ENCODE measurements around the gene PDXP. TPM values are rescaled to one million over a fixed set of nuclear protein-coding genes. Genes with fewer than 3 reads are reported as not detected.

The PDXP gene
- polyA plus RNA-seq, 1 donor (not counting 4 experiments of a cell fraction or from before 2014, with no cell fraction given), result 5.2 TPM

DNA sequence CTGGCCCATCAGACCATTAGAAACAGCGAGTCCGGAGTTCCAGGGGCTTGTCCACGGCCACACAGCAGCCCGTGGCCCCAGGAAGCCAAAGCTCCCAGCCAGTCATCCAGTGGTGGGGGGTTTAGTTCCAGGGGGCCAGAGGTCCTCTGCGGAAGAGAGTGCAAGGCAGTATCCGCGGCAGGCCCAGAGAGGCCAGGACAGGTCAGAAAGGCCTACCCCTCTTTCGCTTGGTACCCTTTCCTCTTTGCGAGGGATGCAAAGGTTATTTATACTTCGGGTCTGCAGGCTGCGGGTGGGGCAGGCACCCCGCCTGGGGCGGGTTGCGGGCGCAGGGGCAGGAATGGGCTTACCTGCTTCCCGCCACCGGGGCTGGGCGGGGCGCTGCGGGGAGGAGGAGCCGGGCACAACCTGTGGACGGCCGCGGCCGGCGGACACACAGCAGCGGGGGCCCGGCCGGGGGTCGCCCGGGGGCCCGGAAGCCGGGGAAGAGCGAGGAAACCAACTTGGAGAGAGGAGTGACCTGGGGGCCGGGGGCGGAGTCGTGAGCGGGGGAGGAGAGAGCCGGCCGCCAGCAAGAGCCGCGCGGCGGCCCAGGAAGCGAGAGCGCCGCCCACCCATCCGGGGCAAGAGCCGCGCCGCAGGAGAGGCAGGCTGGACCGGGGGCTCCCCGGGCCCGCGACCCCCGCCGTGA lies 19.3 kb upstream of the PDXP start, which contains the start of gene SH3BP1:
Gene SH3BP1 (plus strand): TSS at position 600 of the 691 bp plus-strand sequence. CDS start 119 bp downstream, outside the sequence.
- Histone ChIP-seq H3K79me2 (ENCODE audit: control insufficient read depth, insufficient read depth, low read length) (peaks cover 20% of the 10 kb centered on the region), H3K4me3 (ENCODE audit: control insufficient read depth in 2 of 3, extremely low read depth in 1 of 3, insufficient read depth in 2 of 3, low read depth in 1 of 3, low read length in 3 of 3) (peak within 1 kb of the TSS; percentile 82 to 87 (median 84)), H2AFZ (ENCODE audit: control insufficient read depth, low read length) (no peak within 1 kb of the TSS), H3K27me3 (ENCODE audit: control insufficient read depth, extremely low read depth, insufficient read depth, low read length) (no peaks in the 10 kb centered on the region), H4K20me1 (ENCODE audit: control insufficient read depth, extremely low read depth, insufficient read depth, low read length) (peaks cover 4% of the 10 kb centered on the region), H3K4me1 (ENCODE audit: control insufficient read depth, extremely low read depth, insufficient read depth, low read length) (peaks cover 34% of the 10 kb centered on the region), H3K9me1 (ENCODE audit: control insufficient read depth, extremely low read depth, insufficient read depth, low read length) (no peaks in the 10 kb centered on the region), H3K9me3 (ENCODE audit: control insufficient read depth, low read depth, low read length) (no peaks in the 10 kb centered on the region), H3K27ac (ENCODE audit: control insufficient read depth, insufficient read depth, low read length) (peak within 1 kb of the TSS; percentile 67), H3K9ac (ENCODE audit: control insufficient read depth, extremely low read depth, insufficient read depth, low read length) (peak within 1 kb of the TSS; percentile 63), H3K36me3 (ENCODE audit: control insufficient read depth in 2 of 2, extremely low read depth in 1 of 2, insufficient read depth in 2 of 2, low read length in 2 of 2) (peaks cover 19 to 27% of the 10 kb centered on the region in 2 experiments), H3K4me2 (ENCODE audit: control insufficient read depth, extremely low read depth, insufficient read depth, low read depth, low read length) (peak within 1 kb of the TSS; percentile 90)
- dilution Hi-C loops (cut with MboI; ENCODE audit: extremely low pct_ligation_motif_present, low sequenced_read_pairs), result no loop called here
- TF ChIP-seq EZH2 (IDR thresholded peaks at IDR 0.05; ENCODE audit: low read length), result no peak
- TF ChIP-seq, protein P1, sequence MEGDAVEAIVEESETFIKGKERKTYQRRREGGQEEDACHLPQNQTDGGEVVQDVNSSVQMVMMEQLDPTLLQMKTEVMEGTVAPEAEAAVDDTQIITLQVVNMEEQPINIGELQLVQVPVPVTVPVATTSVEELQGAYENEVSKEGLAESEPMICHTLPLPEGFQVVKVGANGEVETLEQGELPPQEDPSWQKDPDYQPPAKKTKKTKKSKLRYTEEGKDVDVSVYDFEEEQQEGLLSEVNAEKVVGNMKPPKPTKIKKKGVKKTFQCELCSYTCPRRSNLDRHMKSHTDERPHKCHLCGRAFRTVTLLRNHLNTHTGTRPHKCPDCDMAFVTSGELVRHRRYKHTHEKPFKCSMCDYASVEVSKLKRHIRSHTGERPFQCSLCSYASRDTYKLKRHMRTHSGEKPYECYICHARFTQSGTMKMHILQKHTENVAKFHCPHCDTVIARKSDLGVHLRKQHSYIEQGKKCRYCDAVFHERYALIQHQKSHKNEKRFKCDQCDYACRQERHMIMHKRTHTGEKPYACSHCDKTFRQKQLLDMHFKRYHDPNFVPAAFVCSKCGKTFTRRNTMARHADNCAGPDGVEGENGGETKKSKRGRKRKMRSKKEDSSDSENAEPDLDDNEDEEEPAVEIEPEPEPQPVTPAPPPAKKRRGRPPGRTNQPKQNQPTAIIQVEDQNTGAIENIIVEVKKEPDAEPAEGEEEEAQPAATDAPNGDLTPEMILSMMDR (optimal IDR thresholded peaks at IDR 0.05 in 1 of 3, IDR thresholded peaks at IDR 0.05 in 1 of 3, conservative IDR thresholded peaks at IDR 0.05 in 1 of 3; ENCODE audit: extremely low read depth in 1 of 3, insufficient read depth in 2 of 3, low read length in 3 of 3), result no peak
- no peak for FAIRE-seq
- DNase-seq (ENCODE audit: low read depth, low spot score), result no peak

DNA sequence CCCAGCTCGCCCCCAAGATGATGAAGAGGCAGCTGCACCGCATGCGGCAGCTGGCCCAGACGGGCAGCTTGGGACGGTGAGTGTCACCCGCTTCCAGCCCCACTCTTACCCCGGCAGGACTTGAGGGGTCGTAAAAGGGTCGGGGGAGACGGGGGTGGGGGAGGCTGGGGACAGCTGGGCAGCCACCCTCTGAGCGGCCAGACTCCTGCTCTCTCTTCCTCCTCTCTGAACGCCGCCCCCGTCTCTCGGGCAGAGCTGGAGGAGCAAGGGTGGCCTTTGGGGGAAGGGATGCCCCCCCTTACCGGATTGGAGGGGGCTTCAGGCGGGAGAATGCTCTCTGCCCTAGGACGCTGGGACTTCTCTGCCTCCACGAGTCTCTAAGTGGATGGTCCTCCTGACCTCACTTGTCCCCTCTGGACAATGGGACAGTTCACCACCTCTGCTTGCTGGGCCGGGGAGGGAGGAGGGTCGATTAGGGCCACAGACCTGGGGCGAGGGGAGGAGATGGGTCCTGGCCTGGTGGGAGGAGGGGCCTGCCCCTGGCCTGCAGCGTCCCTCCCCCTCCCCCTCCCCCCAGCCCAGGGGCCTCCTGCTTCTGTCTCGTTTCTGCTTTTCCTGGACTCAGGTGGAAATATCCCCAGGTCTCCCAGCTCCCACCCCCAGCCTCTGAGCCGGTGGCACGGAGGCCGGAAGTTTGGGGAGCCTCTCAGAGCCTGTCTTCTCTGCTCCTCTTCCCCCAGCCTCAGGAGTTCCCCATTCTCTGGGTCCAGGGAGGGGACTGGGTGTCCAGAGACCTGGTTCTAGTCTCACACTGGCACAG lies 18.5 kb upstream of the PDXP start:
- peak overlapping the region; percentile 82 to 87 (median 84) for H3K4me3 ChIP-seq (ENCODE audit: control insufficient read depth in 2 of 3, extremely low read depth in 1 of 3, insufficient read depth in 2 of 3, low read depth in 1 of 3, low read length in 3 of 3)
- DNase-seq (ENCODE audit: low read depth, low spot score) (no peak), FAIRE-seq (no peak)
- H3K36me3 ChIP-seq (ENCODE audit: control insufficient read depth in 2 of 2, extremely low read depth in 1 of 2, insufficient read depth in 2 of 2, low read length in 2 of 2), result peaks cover 26 to 35% of the 10 kb centered on the region in 2 experiments
- H3K27ac ChIP-seq (ENCODE audit: control insufficient read depth, insufficient read depth, low read length), result peak overlapping the region; percentile 67
- H3K27me3 ChIP-seq (ENCODE audit: control insufficient read depth, extremely low read depth, insufficient read depth, low read length), result no peaks in the 10 kb centered on the region
- H3K9me3 ChIP-seq (ENCODE audit: control insufficient read depth, low read depth, low read length), result no peaks in the 10 kb centered on the region
- H2AFZ ChIP-seq (ENCODE audit: control insufficient read depth, low read length), result no peak overlapping the region
- H3K9ac ChIP-seq (ENCODE audit: control insufficient read depth, extremely low read depth, insufficient read depth, low read length), result peak overlapping the region; percentile 63
- H3K79me2 ChIP-seq (ENCODE audit: control insufficient read depth, insufficient read depth, low read length), result peaks cover 24% of the 10 kb centered on the region
- H3K4me1 ChIP-seq (ENCODE audit: control insufficient read depth, extremely low read depth, insufficient read depth, low read length), result peaks cover 31% of the 10 kb centered on the region
- dilution Hi-C loops (cut with MboI; ENCODE audit: extremely low pct_ligation_motif_present, low sequenced_read_pairs), result no loop called here
- no peaks in the 10 kb centered on the region for H3K9me1 ChIP-seq (ENCODE audit: control insufficient read depth, extremely low read depth, insufficient read depth, low read length)
- peak overlapping the region; percentile 90 for H3K4me2 ChIP-seq (ENCODE audit: control insufficient read depth, extremely low read depth, insufficient read depth, low read depth, low read length)
- TF ChIP-seq, protein P1 (optimal IDR thresholded peaks at IDR 0.05 in 1 of 3, IDR thresholded peaks at IDR 0.05 in 1 of 3, conservative IDR thresholded peaks at IDR 0.05 in 1 of 3; ENCODE audit: extremely low read depth in 1 of 3, insufficient read depth in 2 of 3, low read length in 3 of 3), result no peak
- no peak for TF ChIP-seq EZH2 (IDR thresholded peaks at IDR 0.05; ENCODE audit: low read length)
- H4K20me1 ChIP-seq (ENCODE audit: control insufficient read depth, extremely low read depth, insufficient read depth, low read length), result peaks cover 4% of the 10 kb centered on the region

Measured in keratinocyte (primary cell).